Upper lobe of left lung (tissue), 4 donors: ENCODE measurements around the gene SPAG16.

Source experiments
- EP300 ChIP-seq, 4 donors: sonication (generic); formaldehyde crosslinking; IDR thresholded peaks; one replicate each; pipeline ENCODE4 v1.5.1; 2017; ENCODE audit warnings: antibody characterized with exemption in 4 of 4, control low read depth in 2 of 4
- POLR2A ChIP-seq, 4 donors: fragments of 450-650 bp; IDR thresholded peaks; one replicate each; pipeline ENCODE4 v1.5.1; 2016 to 2017; ENCODE audit warnings: antibody characterized with exemption in 4 of 4, mild to moderate bottlenecking in 2 of 4
- POLR2AphosphoS5 ChIP-seq, 2 donors: sonication (generic); formaldehyde crosslinking; IDR thresholded peaks; one replicate each; pipeline ENCODE4 v1.5.1; 2017; ENCODE audit warnings: antibody characterized with exemption in 2 of 2
- TF ChIP-seq, protein P1 (sequence below), 6 experiments: fragments of 450-650 bp in 4 of 6; fragments of 200-600 bp in 2 of 6; sonication (generic) in 2 of 6; IDR thresholded peaks; one replicate each; pipeline ENCODE4 v1.5.1; 2016 to 2019; ENCODE audit warnings: antibody characterized with exemption in 6 of 6

DNA sequence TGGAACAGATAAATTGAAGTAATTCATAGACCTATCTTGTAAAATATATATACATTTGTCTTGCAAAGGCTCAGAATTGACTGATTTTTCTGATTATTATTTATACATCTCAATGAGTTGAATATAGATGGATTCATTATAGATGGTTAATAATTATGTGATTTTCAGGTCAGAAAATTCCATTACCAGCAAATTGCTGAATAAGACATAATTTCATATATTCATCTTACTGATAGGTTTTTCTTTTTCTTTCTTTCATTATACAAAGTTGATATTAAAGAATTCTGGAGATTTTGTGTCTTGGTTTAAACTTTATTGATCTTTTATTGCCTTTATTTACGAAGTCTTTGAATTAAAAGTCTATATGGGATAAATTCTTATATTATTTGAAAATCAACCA, 41.6 kb upstream of the SPAG16 start:
- TF ChIP-seq, protein P1, sequence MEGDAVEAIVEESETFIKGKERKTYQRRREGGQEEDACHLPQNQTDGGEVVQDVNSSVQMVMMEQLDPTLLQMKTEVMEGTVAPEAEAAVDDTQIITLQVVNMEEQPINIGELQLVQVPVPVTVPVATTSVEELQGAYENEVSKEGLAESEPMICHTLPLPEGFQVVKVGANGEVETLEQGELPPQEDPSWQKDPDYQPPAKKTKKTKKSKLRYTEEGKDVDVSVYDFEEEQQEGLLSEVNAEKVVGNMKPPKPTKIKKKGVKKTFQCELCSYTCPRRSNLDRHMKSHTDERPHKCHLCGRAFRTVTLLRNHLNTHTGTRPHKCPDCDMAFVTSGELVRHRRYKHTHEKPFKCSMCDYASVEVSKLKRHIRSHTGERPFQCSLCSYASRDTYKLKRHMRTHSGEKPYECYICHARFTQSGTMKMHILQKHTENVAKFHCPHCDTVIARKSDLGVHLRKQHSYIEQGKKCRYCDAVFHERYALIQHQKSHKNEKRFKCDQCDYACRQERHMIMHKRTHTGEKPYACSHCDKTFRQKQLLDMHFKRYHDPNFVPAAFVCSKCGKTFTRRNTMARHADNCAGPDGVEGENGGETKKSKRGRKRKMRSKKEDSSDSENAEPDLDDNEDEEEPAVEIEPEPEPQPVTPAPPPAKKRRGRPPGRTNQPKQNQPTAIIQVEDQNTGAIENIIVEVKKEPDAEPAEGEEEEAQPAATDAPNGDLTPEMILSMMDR (IDR thresholded peaks at IDR 0.05): no peak
- TF ChIP-seq POLR2A (IDR thresholded peaks at IDR 0.05): no peak
- no peak for TF ChIP-seq EP300 (IDR thresholded peaks at IDR 0.05)
- TF ChIP-seq POLR2AphosphoS5 (IDR thresholded peaks at IDR 0.05): no peak
